Ascending aorta (tissue), 2 donors: ENCODE results near the gene NDUFS6. TPM values are rescaled to one million over a fixed set of nuclear protein-coding genes. Genes with fewer than 3 reads are reported as not detected.

Experiments
- DNase-seq, 2 donors: peaks; one replicate each; pipeline ENCODE4 v3.0.0-alpha.2; 2019; ENCODE audit warnings: low spot score in 2 of 2
- H3K27ac ChIP-seq, 2 donors: fragments of 200-600 bp; sonication (generic); one replicate each; pipeline ENCODE4 v1.5.1; 2016 to 2017; ENCODE audit warnings: mild to moderate bottlenecking in 1 of 2
- H3K27me3 ChIP-seq: fragments of 200-600 bp; sonication (generic); one replicate; pipeline ENCODE4 v1.5.1; 2017
- H3K36me3 ChIP-seq, 2 donors: fragments of 200-600 bp; sonication (generic); one replicate each; pipeline ENCODE4 v1.5.1; 2016
- H3K4me1 ChIP-seq, 2 donors: fragments of 200-600 bp; sonication (generic); one replicate each; pipeline ENCODE4 v1.5.1; 2016 to 2017; ENCODE audit warnings: mild to moderate bottlenecking in 1 of 2
- H3K4me3 ChIP-seq, 2 donors: fragments of 200-600 bp; sonication (generic); one replicate each; pipeline ENCODE4 v1.5.1; 2016 to 2017; ENCODE audit warnings: mild to moderate bottlenecking in 1 of 2
- H3K9me3 ChIP-seq, 2 donors: fragments of 200-600 bp; sonication (generic); one replicate each; pipeline ENCODE4 v1.5.1; 2016
- CTCF ChIP-seq, 3 experiments: fragments of 200-600 bp in 2 of 3; fragments of 450-650 bp in 1 of 3; sonication (generic) in 2 of 3; IDR thresholded peaks; one replicate each; pipeline ENCODE4 v1.5.1; 2016 to 2019; ENCODE audit warnings: antibody characterized with exemption in 3 of 3, mild to moderate bottlenecking in 1 of 3, moderate library complexity in 1 of 3
- intact Hi-C: fragments of 100-400 bp; cut with DNase I; formaldehyde crosslinking; loops from one replicate; pipeline ENCODE4 v1.15.1; 2023
- total RNA-seq: library from RNA; depleted of rRNA; stranded (reverse); fragments of >200 nt; gene quantifications from one replicate; pipeline ENCODE4 v1.1.0, GENCODE V29; 2016

NDUFS6 gene
- total RNA-seq, 1 donor from 2014 or later = 29.8 TPM

GRCh38 chr5:1760231-1760630 lies 41.0 kb upstream of the NDUFS6 start:
- H3K9me3 ChIP-seq = no peaks in the 10 kb centered on the region
- H3K27me3 ChIP-seq = no peaks in the 10 kb centered on the region
- H3K4me1 ChIP-seq = no peaks in the 10 kb centered on the region
- H3K4me3 ChIP-seq = no peak overlapping the region
- intact Hi-C loops = no loop called here
- H3K27ac ChIP-seq = no peak overlapping the region
- no peak for DNase-seq
- H3K36me3 ChIP-seq = no peaks in the 10 kb centered on the region
- no peak for TF ChIP-seq CTCF (IDR thresholded peaks at IDR 0.05)

GRCh38 chr5:1760656-1761452 lies 40.4 kb upstream of the NDUFS6 start:
- intact Hi-C loops = no loop called here
- H3K4me1 ChIP-seq = no peaks in the 10 kb centered on the region
- no peak overlapping the region for H3K27ac ChIP-seq
- H3K4me3 ChIP-seq = no peak overlapping the region
- H3K27me3 ChIP-seq = no peaks in the 10 kb centered on the region
- H3K9me3 ChIP-seq = no peaks in the 10 kb centered on the region
- DNase-seq = peak in 1 of 2 donors; percentile 42
- no peaks in the 10 kb centered on the region for H3K36me3 ChIP-seq
- no peak for TF ChIP-seq CTCF (IDR thresholded peaks at IDR 0.05)

GRCh38 chr5:1761453-1761755 lies 39.8 kb upstream of the NDUFS6 start:
- H3K4me1 ChIP-seq = no peaks in the 10 kb centered on the region
- H3K9me3 ChIP-seq = no peaks in the 10 kb centered on the region
- no peaks in the 10 kb centered on the region for H3K36me3 ChIP-seq
- no peak overlapping the region for H3K4me3 ChIP-seq
- intact Hi-C loops = no loop called here
- no peak overlapping the region for H3K27ac ChIP-seq
- peak in 1 of 2 donors; percentile 9 for DNase-seq
- no peaks in the 10 kb centered on the region for H3K27me3 ChIP-seq
- TF ChIP-seq CTCF (IDR thresholded peaks at IDR 0.05) = no peak

- intact Hi-C loops = no loop called here
- peak in 1 of 2 donors; percentile 25 for DNase-seq
- Histone ChIP-seq H3K36me3 (no peaks in the 10 kb centered on the region), H3K27ac (no peak overlapping the region), H3K4me3 (no peak overlapping the region), H3K9me3 (no peaks in the 10 kb centered on the region), H3K4me1 (no peaks in the 10 kb centered on the region), H3K27me3 (no peaks in the 10 kb centered on the region)
- TF ChIP-seq CTCF (IDR thresholded peaks at IDR 0.05) = no peak
These were observed 38.9 kb upstream of the NDUFS6 start for GRCh38 chr5:1762121-1762882.

- Histone ChIP-seq H3K27me3 (no peaks in the 10 kb centered on the region), H3K4me3 (no peak overlapping the region), H3K27ac (no peak overlapping the region), H3K36me3 (no peaks in the 10 kb centered on the region), H3K4me1 (no peaks in the 10 kb centered on the region), H3K9me3 (no peaks in the 10 kb centered on the region)
- intact Hi-C loops = no loop called here
- DNase-seq = peak in 1 of 2 donors; percentile 30
- TF ChIP-seq CTCF (IDR thresholded peaks at IDR 0.05) = no peak
These were observed 38.2 kb upstream of the NDUFS6 start for GRCh38 chr5:1762883-1763547.
